ENCODE measurements around the gene EMC9.
"Not testable (repeated sequence)": the region's sequence is repeated elsewhere in the genome, so short reads cannot be mapped to it uniquely, and the experiment has no call there.

The EMC9 gene

GRCh38 chr14:24106672-24107271 is 34.6 kb downstream of the EMC9 start:
- H3K27me3 Mint-ChIP-seq = no peaks in the 10 kb centered on the region
- no peaks in the 10 kb centered on the region for H3K9me3 Mint-ChIP-seq
- H3K36me3 Mint-ChIP-seq (ENCODE audit: low read depth) = peaks cover 34% of the 10 kb centered on the region
- no peak overlapping the region for H3K4me3 Mint-ChIP-seq
- H3K4me1 Mint-ChIP-seq (ENCODE audit: low read depth) = peaks cover 35% of the 10 kb centered on the region
- intact Hi-C loops (cut with micrococcal nuclease) = loop anchor here (5.0 kb wide), 1 partner anchor 94 kb away; no protein-coding TSS in a partner anchor
- H3K27ac Mint-ChIP-seq = peak overlapping the region; percentile 56

- Mint-ChIP-seq H3K36me3 (ENCODE audit: low read depth) (peaks cover 44% of the 10 kb centered on the region), H3K27ac (peak overlapping the region; percentile 56), H3K4me1 (ENCODE audit: low read depth) (peaks cover 30% of the 10 kb centered on the region)
- H3K27me3 Mint-ChIP-seq, H3K9me3 Mint-ChIP-seq, H3K4me3 Mint-ChIP-seq: not testable (repeated sequence)
- intact Hi-C loops (cut with micrococcal nuclease) = loop anchor here (5.0 kb wide), 1 partner anchor 93 kb away; no protein-coding TSS in a partner anchor
These were observed 35.7 kb downstream of the EMC9 start for GRCh38 chr14:24105609-24106239.

- Mint-ChIP-seq H3K36me3 (ENCODE audit: low read depth) (peaks cover 66% of the 10 kb centered on the region), H3K9me3 (no peaks in the 10 kb centered on the region), H3K27ac (no peak overlapping the region), H3K4me3 (no peak overlapping the region), H3K27me3 (no peaks in the 10 kb centered on the region), H3K4me1 (ENCODE audit: low read depth) (peaks cover 42% of the 10 kb centered on the region)
- intact Hi-C loops (cut with micrococcal nuclease) = no loop called here
These were observed 37.9 kb downstream of the EMC9 start for GRCh38 chr14:24103451-24103850.

GRCh38 chr14:24102357-24103048 is 38.9 kb downstream of the EMC9 start:
- no peak overlapping the region for H3K27ac Mint-ChIP-seq
- H3K27me3 Mint-ChIP-seq = no peaks in the 10 kb centered on the region
- H3K36me3 Mint-ChIP-seq (ENCODE audit: low read depth) = peaks cover 76% of the 10 kb centered on the region
- intact Hi-C loops (cut with micrococcal nuclease) = no loop called here
- peaks cover 46% of the 10 kb centered on the region for H3K4me1 Mint-ChIP-seq (ENCODE audit: low read depth)
- no peak overlapping the region for H3K4me3 Mint-ChIP-seq
- no peaks in the 10 kb centered on the region for H3K9me3 Mint-ChIP-seq

- no peaks in the 10 kb centered on the region for H3K9me3 Mint-ChIP-seq
- H3K4me3 Mint-ChIP-seq = no peak overlapping the region
- peaks cover 89% of the 10 kb centered on the region for H3K36me3 Mint-ChIP-seq (ENCODE audit: low read depth)
- intact Hi-C loops (cut with micrococcal nuclease) = no loop called here
- peaks cover 48% of the 10 kb centered on the region for H3K4me1 Mint-ChIP-seq (ENCODE audit: low read depth)
- H3K27ac Mint-ChIP-seq = no peak overlapping the region
- no peaks in the 10 kb centered on the region for H3K27me3 Mint-ChIP-seq
These were observed 40.4 kb downstream of the EMC9 start for GRCh38 chr14:24100982-24101494.

GRCh38 chr14:24100197-24100981 is 41.0 kb downstream of the EMC9 start:
- intact Hi-C loops (cut with micrococcal nuclease) = no loop called here
- no peak overlapping the region for H3K27ac Mint-ChIP-seq
- H3K4me1 Mint-ChIP-seq (ENCODE audit: low read depth) = peaks cover 47% of the 10 kb centered on the region
- H3K4me3 Mint-ChIP-seq = no peak overlapping the region
- H3K9me3 Mint-ChIP-seq = no peaks in the 10 kb centered on the region
- no peaks in the 10 kb centered on the region for H3K27me3 Mint-ChIP-seq
- H3K36me3 Mint-ChIP-seq (ENCODE audit: low read depth) = peaks cover 94% of the 10 kb centered on the region

GRCh38 chr14:24098927-24099813 is 42.2 kb downstream of the EMC9 start:
- H3K27me3 Mint-ChIP-seq = no peaks in the 10 kb centered on the region
- intact Hi-C loops (cut with micrococcal nuclease) = no loop called here
- no peak overlapping the region for H3K4me3 Mint-ChIP-seq
- peaks cover 94% of the 10 kb centered on the region for H3K36me3 Mint-ChIP-seq (ENCODE audit: low read depth)
- H3K4me1 Mint-ChIP-seq (ENCODE audit: low read depth) = peaks cover 44% of the 10 kb centered on the region
- H3K27ac Mint-ChIP-seq = no peak overlapping the region
- no peaks in the 10 kb centered on the region for H3K9me3 Mint-ChIP-seq

GRCh38 chr14:24098229-24098926 is 43.0 kb downstream of the EMC9 start:
- Mint-ChIP-seq H3K4me1 (ENCODE audit: low read depth) (peaks cover 49% of the 10 kb centered on the region), H3K36me3 (ENCODE audit: low read depth) (peaks cover 86% of the 10 kb centered on the region), H3K9me3 (no peaks in the 10 kb centered on the region), H3K4me3 (no peak overlapping the region), H3K27ac (no peak overlapping the region), H3K27me3 (no peaks in the 10 kb centered on the region)
- intact Hi-C loops (cut with micrococcal nuclease) = no loop called here

GRCh38 chr14:24096545-24097181 is 44.7 kb downstream of the EMC9 start:
- H3K9me3 Mint-ChIP-seq = no peaks in the 10 kb centered on the region
- intact Hi-C loops (cut with micrococcal nuclease) = no loop called here
- peaks cover 65% of the 10 kb centered on the region for H3K4me1 Mint-ChIP-seq (ENCODE audit: low read depth)
- no peak overlapping the region for H3K4me3 Mint-ChIP-seq
- peaks cover 72% of the 10 kb centered on the region for H3K36me3 Mint-ChIP-seq (ENCODE audit: low read depth)
- H3K27ac Mint-ChIP-seq = peak overlapping the region; percentile 41
- no peaks in the 10 kb centered on the region for H3K27me3 Mint-ChIP-seq

- H3K27me3 Mint-ChIP-seq = no peaks in the 10 kb centered on the region
- intact Hi-C loops (cut with micrococcal nuclease) = no loop called here
These were observed 45.9 kb downstream of the EMC9 start for GRCh38 chr14:24095271-24096068.

GRCh38 chr14:24094841-24095270 is 46.5 kb downstream of the EMC9 start:
- Mint-ChIP-seq H3K9me3 (no peaks in the 10 kb centered on the region), H3K4me1 (ENCODE audit: low read depth) (peaks cover 70% of the 10 kb centered on the region), H3K27me3 (no peaks in the 10 kb centered on the region), H3K36me3 (ENCODE audit: low read depth) (peaks cover 54% of the 10 kb centered on the region), H3K27ac (peak overlapping the region; percentile 88), H3K4me3 (peak overlapping the region; percentile 90)
- intact Hi-C loops (cut with micrococcal nuclease) = loop anchor here (1.0 to 5.0 kb wide), 3 partner anchors 19 to 523 kb away; partner anchors contain the start of genes DCAF11, IRF9 and NRL

More at GRCh38 chr14:24095271-24096068, 45.9 kb downstream of the EMC9 start:
- peaks cover 73% of the 10 kb centered on the region for H3K4me1 Mint-ChIP-seq (ENCODE audit: low read depth)
- peak overlapping the region; percentile 90 for H3K4me3 Mint-ChIP-seq
- no peaks in the 10 kb centered on the region for H3K9me3 Mint-ChIP-seq
- H3K27ac Mint-ChIP-seq = peak overlapping the region; percentile 88
- peaks cover 60% of the 10 kb centered on the region for H3K36me3 Mint-ChIP-seq (ENCODE audit: low read depth)
